GM12873 (cell line): ENCODE data around the gene RBP5.

Experiments used
- CTCF ChIP-seq: IDR thresholded peaks from 2 replicates; pipeline ENCODE4 v1.5.1; 2012; ENCODE audit warnings: low read depth, mild to moderate bottlenecking, moderate library complexity, low read length, control low read depth; ENCODE audit not compliant: insufficient read depth; ENCODE audit errors: missing control alignments

Gene RBP5

GRCh38 chr12:7154901-7155470, 26.3 kb upstream of the RBP5 start:
- TF ChIP-seq CTCF: no peak

GRCh38 chr12:7154042-7154441, 25.4 kb upstream of the RBP5 start:
- no peak for TF ChIP-seq CTCF

DNA sequence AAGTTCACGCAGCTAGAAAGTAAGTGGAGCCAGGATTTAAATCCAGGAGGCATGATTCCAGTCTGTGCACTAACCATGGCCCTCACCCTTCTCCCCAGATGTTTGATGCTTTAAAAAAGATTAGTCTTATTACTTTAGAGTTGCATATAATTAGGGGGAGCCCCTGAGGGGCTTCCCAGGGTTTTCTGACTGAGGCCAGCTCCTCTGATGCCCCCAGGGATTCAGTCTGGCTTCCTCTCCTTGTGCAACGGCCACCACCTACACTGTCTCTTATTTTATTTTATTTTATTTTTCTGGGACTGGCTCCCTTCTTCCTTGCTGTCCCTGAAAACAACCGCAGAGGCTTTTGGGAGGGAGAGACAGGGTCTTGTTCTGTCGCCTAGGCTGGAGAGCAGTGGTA, 24.1 kb upstream of the RBP5 start:
- TF ChIP-seq CTCF: no peak

DNA sequence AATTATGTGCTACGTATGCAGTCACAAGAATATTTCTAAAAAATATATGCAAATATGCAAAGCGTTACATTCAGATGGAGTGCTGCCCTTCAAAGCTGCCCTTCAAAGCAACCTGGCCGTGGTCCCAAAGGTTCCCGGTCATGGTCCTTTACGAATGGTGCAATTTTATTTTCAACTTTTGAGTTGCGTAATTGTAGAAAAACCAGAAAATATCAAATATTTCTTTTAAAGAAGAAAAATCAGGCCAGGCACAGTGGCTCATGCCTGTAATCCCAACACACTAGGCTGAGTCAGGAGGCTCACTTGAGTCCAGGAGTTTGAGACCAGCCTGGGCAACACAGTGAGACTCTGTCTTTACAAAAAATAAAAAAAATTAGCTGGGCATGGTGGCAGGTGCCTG, 22.8 kb upstream of the RBP5 start:
- no peak for TF ChIP-seq CTCF

DNA sequence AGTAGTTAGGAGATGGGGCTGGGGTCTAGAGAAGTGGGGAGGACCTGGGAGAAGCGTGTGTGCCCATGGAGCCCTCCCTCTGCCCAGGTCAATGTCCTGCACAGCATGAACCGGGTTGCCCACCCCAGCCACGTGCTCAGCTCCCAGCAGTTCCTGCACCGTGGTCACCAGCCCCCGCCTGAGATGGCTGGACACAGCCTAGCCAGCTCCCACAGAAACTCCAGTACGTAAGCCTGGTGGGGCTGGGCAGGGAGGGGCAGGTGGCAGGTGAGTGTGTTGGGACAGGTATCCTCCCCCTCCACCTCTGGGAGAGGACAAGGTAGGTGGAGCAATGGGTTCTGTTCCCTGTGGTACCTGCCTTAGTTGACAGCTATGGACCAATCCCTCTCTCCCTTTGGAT, 22.2 kb upstream of the RBP5 start:
- TF ChIP-seq CTCF: no peak

DNA sequence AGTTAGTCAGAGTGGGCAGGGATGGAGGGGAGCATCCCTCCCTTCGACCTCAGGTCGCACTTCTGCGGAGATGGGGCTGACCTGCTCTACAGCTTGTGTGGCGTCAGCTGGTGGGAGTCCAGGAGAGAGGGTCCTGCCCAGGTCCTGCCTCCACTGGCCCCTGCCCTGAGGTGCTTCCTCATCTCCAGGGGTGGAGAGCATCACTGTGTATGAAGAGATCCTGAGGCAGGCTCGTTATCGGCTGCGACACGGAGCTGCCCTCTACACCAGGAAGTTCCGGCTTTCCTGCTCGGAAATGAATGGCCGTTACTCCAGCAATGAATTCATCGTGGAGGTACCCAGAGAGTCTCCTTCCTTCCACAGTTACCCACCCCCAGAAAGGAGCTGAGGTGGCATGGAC, 21.7 kb upstream of the RBP5 start:
- no peak for TF ChIP-seq CTCF

DNA sequence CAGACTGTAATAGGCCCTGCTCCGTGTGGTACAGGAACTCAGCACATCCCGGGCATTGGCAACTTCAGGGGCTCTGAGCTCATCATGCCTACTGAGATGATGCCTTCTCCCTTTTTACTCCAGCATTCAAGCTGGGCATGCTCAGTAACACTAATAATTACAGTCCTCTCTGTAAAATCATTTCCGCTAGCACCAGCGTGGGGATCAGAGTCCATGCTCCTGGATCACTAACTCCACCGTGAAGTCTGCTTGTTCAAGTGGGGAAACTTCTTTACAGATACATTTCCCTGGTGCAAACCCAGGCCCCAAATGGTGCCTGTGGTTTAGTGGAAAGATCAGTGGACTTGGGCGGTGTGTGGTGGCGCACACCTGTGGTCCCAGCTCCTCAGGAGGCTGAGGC, 18.2 kb upstream of the RBP5 start:
- TF ChIP-seq CTCF: no peak
